Measurements from ENCODE around the gene RTP4.

GRCh38 chr3:187377842-187378241 lies 9.7 kb downstream of the RTP4 start:
- no peak for TF ChIP-seq ERG (CRISPR knock-in tag; IDR thresholded peaks at IDR 0.05)
- TF ChIP-seq PREB (CRISPR knock-in tag; IDR thresholded peaks at IDR 0.05; ENCODE audit: borderline replicate concordance), result no peak
- no peak for TF ChIP-seq AFF4 (CRISPR knock-in tag; IDR thresholded peaks at IDR 0.05; ENCODE audit: borderline replicate concordance)
- TF ChIP-seq ATF1 (CRISPR knock-in tag; IDR thresholded peaks at IDR 0.05), result no peak
- no peak for TF ChIP-seq CTCF (IDR thresholded peaks at IDR 0.05)
- TF ChIP-seq KAT7 (CRISPR knock-in tag; IDR thresholded peaks at IDR 0.05; ENCODE audit: borderline replicate concordance), result no peak
- no peak for TF ChIP-seq ETV6 (CRISPR knock-in tag; IDR thresholded peaks at IDR 0.05)
- no peak for TF ChIP-seq MXD4 (CRISPR knock-in tag; IDR thresholded peaks at IDR 0.05; ENCODE audit: borderline replicate concordance)
- no peak for TF ChIP-seq ZNF317 (CRISPR knock-in tag; IDR thresholded peaks at IDR 0.05; ENCODE audit: borderline replicate concordance, low read depth)
- no peak for TF ChIP-seq ELF4 (CRISPR knock-in tag; IDR thresholded peaks at IDR 0.05; ENCODE audit: low read depth)
- no peak for TF ChIP-seq ZBTB21 (CRISPR knock-in tag; IDR thresholded peaks at IDR 0.05; ENCODE audit: borderline replicate concordance)
- no peak for TF ChIP-seq NFYB (CRISPR knock-in tag; conservative IDR thresholded peaks at IDR 0.05; ENCODE audit: low read depth)
- TF ChIP-seq SP1 (CRISPR knock-in tag; conservative IDR thresholded peaks at IDR 0.05), result no peak
- TF ChIP-seq MAX (CRISPR knock-in tag; IDR thresholded peaks at IDR 0.05), result no peak

Data from WTC11 (cell line).